ENCODE results near the gene RYK.
"Not testable (repeated sequence)": the region's sequence is repeated elsewhere in the genome, so short reads cannot be mapped to it uniquely, and the experiment has no call there.

RYK gene

GRCh38 chr3:134214239-134214638, 36.4 kb downstream of the RYK start:
- no peak for DNase-seq

GRCh38 chr3:134212967-134213665, 37.5 kb downstream of the RYK start:
- peak; percentile 60 for DNase-seq

- peak; percentile 23 for DNase-seq
Measured at GRCh38 chr3:134211797-134212196, 38.9 kb downstream of the RYK start.

DNA sequence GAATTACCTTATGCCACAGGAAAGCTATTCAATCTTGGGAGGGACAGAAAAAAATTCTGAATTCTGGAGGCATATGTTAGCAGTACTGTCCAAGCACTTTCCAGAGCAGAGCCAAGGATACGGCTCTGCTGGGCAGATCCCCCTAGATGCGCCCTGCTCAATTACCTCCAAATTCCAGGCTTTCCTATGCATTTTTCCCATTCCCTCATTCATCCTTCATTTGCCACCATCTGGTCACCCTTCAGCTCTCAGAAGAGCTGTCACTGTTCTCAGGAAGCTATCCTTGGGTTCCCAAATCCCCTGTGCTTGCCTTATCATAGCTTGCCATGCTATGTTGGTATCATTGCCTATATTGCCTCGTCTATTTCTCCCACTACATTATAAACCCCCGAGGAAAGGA, 45.2 kb downstream of the RYK start:
- DNase-seq: no peak

GRCh38 chr3:134201201-134202130, 49.2 kb downstream of the RYK start:
- DNase-seq: no peak

DNA sequence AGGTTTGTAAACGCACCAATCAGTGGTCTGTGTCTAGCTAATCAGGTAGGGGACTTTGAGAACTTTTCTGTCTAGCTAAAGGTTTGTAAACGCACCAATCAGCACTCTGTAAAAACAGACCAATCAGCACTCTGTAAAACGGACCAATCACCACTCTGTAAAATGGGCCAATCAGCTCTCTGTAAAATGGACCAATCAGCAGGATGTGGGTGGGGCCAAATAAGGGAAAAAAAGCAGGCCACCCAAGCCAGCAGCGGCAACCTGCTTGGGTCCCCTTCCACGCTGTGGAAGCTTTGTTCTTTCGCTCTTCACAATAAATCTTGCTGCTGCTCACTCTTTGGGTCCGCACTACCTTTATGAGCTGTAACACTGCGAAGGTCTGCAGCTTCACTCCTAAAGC, 50.8 kb downstream of the RYK start:
- not testable (repeated sequence) for DNase-seq

- DNase-seq: no peak
Measured at GRCh38 chr3:134199240-134199639, 51.4 kb downstream of the RYK start.

- DNase-seq: no peak
Measured at GRCh38 chr3:134198414-134198813, 52.2 kb downstream of the RYK start.

GRCh38 chr3:134197681-134198261, 52.9 kb downstream of the RYK start:
- DNase-seq: peak; percentile 41

- no peak for DNase-seq
Measured at GRCh38 chr3:134194247-134194646, 56.4 kb downstream of the RYK start.

DNA sequence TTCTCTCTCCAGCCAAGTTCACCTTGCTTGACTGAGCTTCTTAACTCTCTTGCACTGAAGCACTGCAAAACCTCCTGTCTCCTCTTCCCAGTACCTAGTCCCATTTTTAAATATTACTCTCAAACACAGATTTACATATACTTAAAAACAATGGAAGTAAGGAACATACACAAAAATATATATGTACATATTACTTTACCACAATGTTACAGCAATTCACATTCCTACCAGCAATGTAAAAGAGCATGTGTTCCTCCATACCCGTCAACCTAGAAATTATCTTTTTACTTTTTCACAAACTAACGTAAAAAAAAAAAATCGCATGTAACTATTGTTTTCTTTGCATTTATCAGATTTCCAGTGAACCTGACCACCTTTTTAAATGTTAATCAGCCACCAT, 60.4 kb downstream of the RYK start:
- DNase-seq: no peak

DNA sequence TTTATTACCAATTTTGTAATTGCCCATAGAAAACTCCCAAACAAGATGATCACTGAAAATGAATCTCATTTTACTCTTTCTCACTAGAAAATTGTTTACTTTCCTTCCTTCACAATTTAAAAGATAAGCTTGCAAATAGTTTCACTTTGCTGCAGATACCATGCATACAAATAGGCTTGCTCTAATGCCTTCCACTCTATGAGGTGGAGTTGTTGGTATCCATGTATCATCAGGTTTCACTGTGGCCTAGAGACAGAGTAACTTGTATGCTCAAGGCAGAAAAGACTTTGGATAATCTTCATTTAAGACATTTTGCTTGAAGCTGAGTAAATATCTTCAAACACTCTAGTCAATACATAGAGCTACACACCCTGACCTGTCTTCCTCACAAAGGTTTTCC, 60.8 kb downstream of the RYK start:
- DNase-seq: no peak

GRCh38 chr3:134186391-134186790, 64.3 kb downstream of the RYK start:
- no peak for DNase-seq

DNA sequence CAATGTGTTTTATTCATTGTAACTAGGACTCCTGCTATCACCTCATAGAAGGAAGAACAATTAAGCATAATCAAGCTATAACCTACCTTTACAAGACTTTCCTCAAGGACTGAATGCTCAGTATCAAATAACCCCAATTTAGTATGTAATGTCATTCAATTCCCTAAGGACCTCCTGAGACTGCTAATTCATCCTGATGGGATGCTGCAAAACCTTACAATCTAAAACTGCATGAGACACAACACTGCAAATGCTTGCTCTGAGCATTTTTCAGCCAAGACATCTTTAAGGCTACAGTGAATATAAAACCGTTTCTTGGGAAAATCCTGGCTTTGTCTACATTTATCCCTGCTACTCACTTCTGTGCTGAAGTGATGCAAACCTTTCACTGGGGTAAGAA, 69.9 kb downstream of the RYK start:
- DNase-seq: no peak

DNA sequence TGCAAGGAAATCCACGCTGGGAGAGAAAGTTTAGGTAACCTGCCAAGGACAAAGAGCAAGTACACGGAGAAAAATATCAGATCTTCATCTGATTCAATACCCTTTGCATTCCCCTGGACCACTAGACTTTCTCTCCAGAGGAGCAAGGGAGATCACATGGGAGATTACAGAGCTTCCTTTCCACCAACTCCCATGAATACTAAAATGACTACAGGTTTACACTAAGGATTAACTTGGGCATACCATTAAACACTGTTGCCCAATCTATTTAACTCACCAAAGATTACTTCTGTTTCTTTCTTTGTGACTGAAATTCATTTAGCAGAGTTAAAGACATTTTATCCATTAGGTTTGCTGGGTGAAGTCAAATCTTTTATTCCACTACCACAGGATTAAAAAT, 71.2 kb downstream of the RYK start:
- no peak for DNase-seq

GRCh38 chr3:134163096-134163495, 87.6 kb downstream of the RYK start:
- DNase-seq: no peak

- DNase-seq: no peak
Measured at GRCh38 chr3:134161898-134162615, 88.6 kb downstream of the RYK start.

DNA sequence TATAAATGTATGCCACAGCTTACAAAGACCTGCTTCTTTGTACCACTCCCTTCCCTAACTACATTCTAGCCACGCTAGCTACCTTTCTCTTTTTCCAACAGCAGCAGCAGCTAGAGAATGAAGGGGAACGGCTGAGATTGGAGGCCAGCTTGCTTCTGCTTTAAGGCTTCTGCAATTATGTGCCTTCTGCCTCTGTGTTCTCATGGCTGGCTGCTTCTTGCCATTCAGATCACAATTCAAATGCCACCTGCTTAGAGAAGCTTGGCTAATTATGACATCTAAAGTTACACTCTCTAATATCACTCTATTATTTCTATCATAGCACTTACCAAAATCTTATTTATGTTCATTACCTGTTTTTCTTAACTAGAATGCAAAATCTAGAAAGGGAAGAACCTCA, 95.2 kb downstream of the RYK start:
- DNase-seq: peak; percentile 35

DNA sequence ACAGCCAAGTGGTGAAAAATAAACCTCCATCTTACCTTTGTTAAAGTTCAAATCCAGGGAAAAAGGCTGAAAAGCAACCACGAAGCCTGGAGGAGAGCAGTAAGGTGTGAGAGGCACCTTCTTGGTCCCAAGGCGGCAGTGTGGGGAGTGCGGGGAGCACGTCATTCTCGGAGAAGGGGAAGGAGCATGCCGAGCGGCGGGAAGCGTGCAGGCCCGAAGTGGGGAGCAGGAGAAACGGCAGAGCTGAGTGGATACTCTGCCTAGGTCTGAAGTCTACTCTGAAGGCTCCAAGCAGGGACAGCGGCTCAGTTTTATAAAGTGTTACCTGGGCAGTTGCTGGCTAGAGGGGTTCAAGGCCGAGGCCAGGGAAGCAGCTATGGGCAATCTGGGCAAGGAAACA, 96.9 kb downstream of the RYK start:
- DNase-seq: no peak

DNA sequence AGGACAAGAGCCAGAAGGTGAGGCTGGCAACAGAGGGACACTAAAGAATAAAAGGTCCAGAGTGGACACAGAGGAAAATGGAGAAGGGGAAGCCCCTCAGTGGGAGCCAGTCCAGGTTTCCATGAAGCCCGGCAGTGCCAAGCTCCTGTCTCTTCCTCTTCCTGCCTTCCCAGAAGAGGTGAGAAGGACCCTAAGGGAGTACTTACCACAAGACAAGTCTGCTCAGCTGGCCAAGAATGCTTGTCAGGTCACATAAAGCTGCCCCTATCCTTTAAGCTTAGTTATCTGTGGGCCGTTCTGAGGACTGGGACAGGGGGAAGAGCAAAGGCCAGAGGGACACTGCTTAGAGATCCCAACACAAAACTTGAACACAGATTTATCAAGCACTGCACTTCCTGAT, 100.2 kb downstream of the RYK start:
- no peak for DNase-seq

- no peak for DNase-seq
Measured at GRCh38 chr3:134149286-134149685, 101.4 kb downstream of the RYK start.

- no peak for DNase-seq
Measured at GRCh38 chr3:134148534-134148933, 102.1 kb downstream of the RYK start.

- no peak for DNase-seq
Measured at GRCh38 chr3:134147411-134147810, 103.2 kb downstream of the RYK start.
